ENCODE data around the gene LCTL. TPM values are rescaled to one million over a fixed set of nuclear protein-coding genes. Genes with fewer than 3 reads are reported as not detected.
A peak's percentile ranks its signal among the peaks of the same experiment; 100 is the strongest.
"Not testable (repeated sequence)": the region's sequence is repeated elsewhere in the genome, so short reads cannot be mapped to it uniquely, and the experiment has no call there.

LCTL gene
- total RNA-seq, 3 donors from 2014 or later, result not detected

DNA sequence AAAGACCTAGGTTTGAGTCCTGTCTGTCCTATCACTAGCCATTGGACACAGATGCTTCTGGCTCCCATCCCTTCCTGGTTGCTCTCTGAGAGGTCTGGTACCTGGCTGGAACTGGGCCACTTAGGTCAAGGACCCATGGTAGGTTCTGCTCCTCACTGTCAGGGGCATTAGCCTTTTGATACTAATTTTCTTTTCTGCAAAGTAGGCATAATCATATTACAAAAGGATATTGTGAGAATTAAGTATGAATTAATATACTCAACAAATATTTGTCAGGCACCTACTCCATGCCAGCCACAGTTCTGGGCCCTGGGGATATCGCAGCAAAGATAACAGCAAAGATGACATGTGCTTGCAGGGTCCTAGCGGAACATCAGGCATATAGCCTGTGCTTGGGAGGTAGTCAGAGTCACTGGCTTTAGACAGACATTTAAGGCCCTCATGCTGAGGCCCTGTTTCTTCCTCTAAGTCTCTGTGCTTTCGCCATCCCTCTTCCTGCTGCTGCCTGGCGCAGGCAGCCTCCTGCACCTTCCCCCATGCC is 25.6 kb upstream of the LCTL start:
- no peak overlapping the region for H3K4me3 ChIP-seq
- ATAC-seq (no peak), DNase-seq (no peak)
- H3K9me3 ChIP-seq, result no peaks in the 10 kb centered on the region
- no peaks in the 10 kb centered on the region for H3K4me1 ChIP-seq (ENCODE audit: low read depth)
- intact Hi-C loops (cut with DNase I, micrococcal nuclease), result no loop called here
- no peaks in the 10 kb centered on the region for H3K36me3 ChIP-seq (ENCODE audit: low read depth)
- TF ChIP-seq, protein P1, sequence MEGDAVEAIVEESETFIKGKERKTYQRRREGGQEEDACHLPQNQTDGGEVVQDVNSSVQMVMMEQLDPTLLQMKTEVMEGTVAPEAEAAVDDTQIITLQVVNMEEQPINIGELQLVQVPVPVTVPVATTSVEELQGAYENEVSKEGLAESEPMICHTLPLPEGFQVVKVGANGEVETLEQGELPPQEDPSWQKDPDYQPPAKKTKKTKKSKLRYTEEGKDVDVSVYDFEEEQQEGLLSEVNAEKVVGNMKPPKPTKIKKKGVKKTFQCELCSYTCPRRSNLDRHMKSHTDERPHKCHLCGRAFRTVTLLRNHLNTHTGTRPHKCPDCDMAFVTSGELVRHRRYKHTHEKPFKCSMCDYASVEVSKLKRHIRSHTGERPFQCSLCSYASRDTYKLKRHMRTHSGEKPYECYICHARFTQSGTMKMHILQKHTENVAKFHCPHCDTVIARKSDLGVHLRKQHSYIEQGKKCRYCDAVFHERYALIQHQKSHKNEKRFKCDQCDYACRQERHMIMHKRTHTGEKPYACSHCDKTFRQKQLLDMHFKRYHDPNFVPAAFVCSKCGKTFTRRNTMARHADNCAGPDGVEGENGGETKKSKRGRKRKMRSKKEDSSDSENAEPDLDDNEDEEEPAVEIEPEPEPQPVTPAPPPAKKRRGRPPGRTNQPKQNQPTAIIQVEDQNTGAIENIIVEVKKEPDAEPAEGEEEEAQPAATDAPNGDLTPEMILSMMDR (IDR thresholded peaks at IDR 0.05), result no peak

DNA sequence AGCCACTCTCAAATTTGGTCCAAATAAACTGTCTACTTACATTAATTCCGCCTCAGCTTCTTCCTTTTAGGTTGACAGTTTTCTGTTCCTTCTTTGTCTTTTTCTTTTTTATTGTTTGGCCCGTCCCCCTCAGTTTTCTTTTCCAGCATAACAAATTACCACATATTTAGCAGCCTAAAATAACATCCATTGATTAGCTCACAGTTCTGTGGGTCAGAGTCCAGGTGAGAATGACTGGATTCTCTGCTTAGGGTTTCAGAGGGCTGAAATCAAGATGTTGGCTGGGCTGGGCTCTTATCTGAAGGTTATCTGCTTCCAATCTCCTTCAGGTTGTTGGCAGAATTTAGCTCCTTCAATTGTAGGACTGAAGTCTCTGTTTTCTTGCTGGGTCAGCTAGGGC is 24.6 kb upstream of the LCTL start:
- H3K4me1 ChIP-seq (ENCODE audit: low read depth), result no peaks in the 10 kb centered on the region
- no peak overlapping the region for H3K4me3 ChIP-seq
- H3K9me3 ChIP-seq, result no peaks in the 10 kb centered on the region
- H3K36me3 ChIP-seq (ENCODE audit: low read depth), result no peaks in the 10 kb centered on the region
- TF ChIP-seq, protein P1 (IDR thresholded peaks at IDR 0.05), result no peak
- ATAC-seq (no peak), DNase-seq (no peak)
- intact Hi-C loops (cut with DNase I, micrococcal nuclease), result no loop called here

DNA sequence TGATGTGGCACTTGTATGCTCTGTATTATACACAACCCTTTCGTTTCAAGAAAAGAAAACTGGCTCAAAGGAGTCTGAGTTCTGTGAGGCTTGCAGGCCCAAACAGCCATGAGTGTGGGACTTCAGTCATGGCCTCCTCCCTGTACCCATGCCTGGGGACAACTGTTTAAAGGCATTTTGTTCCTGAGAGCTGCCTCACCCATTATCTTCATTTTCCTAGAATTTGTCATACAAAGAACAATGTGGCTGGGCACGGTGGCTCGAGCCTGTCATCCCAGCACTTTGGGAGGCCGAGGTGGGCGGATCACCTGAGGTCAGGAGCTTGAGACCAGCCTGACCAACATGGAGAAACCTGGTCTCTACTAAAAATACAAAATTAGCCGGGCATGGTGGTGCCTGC is 23.6 kb upstream of the LCTL start:
- H3K4me1 ChIP-seq (ENCODE audit: low read depth); H3K36me3 ChIP-seq (ENCODE audit: low read depth); H3K9me3 ChIP-seq; DNase-seq; intact Hi-C loops (cut with DNase I, micrococcal nuclease); H3K4me3 ChIP-seq; ATAC-seq: not testable (repeated sequence)

DNA sequence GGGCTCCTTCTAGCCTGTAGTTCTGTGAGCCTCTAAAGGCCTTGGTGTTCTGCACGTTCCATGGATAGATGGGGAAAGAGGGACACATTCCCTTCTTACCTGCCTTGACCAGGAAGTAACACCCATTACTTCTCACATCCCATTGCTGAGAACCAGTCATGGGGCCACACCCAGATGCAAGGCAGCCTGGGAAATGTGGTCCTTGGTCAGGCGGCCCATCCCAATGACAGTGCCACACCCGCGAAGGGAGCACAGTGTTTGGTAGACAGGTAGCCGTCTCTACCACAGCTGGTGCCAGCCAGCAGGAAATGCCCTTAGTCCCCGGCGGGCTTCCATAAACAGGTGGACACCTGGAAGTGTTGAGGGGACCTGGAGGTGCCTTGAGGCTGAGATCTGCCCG is 23.2 kb upstream of the LCTL start:
- intact Hi-C loops (cut with DNase I, micrococcal nuclease), result no loop called here
- no peak overlapping the region for H3K4me3 ChIP-seq
- no peaks in the 10 kb centered on the region for H3K36me3 ChIP-seq (ENCODE audit: low read depth)
- ATAC-seq (peak; percentile 72), DNase-seq (peak in 1 of 3 donors; percentile 21)
- H3K4me1 ChIP-seq (ENCODE audit: low read depth), result no peaks in the 10 kb centered on the region
- TF ChIP-seq, protein P1 (IDR thresholded peaks at IDR 0.05), result no peak
- H3K9me3 ChIP-seq, result no peaks in the 10 kb centered on the region

DNA sequence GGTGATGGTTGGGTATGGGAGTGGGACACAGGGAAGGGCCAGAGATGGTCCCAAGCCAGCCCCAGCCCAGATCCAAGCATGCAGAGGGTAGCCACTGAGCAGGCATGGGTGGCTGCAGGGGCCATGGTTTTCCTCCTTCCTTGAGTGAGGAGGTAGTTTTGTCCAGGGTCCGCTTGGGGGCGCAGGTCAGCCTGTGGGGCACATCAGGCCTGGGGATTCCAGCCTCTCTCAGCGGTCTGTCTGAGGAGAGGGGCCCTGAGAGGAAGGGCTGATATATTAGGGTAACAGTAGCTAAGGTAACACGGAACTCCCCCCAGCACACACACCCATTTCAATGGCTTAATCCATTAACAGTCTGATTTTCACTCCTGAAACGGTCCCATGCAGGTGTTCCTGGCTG is 22.7 kb upstream of the LCTL start:
- H3K4me1 ChIP-seq (ENCODE audit: low read depth), result no peaks in the 10 kb centered on the region
- no peaks in the 10 kb centered on the region for H3K9me3 ChIP-seq
- no peak for ATAC-seq
- DNase-seq, result no peak
- H3K4me3 ChIP-seq, result no peak overlapping the region
- TF ChIP-seq, protein P1 (IDR thresholded peaks at IDR 0.05), result no peak
- intact Hi-C loops (cut with DNase I, micrococcal nuclease), result no loop called here
- no peaks in the 10 kb centered on the region for H3K36me3 ChIP-seq (ENCODE audit: low read depth)

DNA sequence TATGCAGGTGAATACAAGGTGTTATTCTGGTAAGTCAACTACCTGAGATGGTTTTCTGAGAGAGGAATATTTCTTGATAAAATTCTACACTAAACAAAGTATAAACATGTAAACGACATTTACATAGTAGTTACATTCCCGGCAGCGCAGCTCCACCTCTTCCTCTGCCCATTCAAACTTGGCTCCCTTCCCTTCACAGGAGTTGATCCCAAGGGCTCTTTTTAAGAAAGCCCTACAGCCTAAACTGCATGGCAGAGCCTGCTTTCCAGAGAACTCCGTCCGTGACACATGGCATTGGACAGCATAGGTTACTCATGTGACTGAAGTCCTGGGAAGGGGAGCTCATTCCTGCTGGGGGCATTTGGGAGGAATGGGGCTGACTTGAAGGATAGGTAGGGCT is 22.0 kb upstream of the LCTL start:
- ATAC-seq, result no peak
- no peaks in the 10 kb centered on the region for H3K9me3 ChIP-seq
- TF ChIP-seq, protein P1 (IDR thresholded peaks at IDR 0.05), result no peak
- H3K4me3 ChIP-seq, result no peak overlapping the region
- intact Hi-C loops (cut with DNase I, micrococcal nuclease), result no loop called here
- DNase-seq, result no peak
- no peaks in the 10 kb centered on the region for H3K36me3 ChIP-seq (ENCODE audit: low read depth)
- no peaks in the 10 kb centered on the region for H3K4me1 ChIP-seq (ENCODE audit: low read depth)
